ENCODE results near the gene ZNF521.

Gene ZNF521

GRCh38 chr18:25075783-25076182 lies 276.2 kb downstream of the ZNF521 start:
- peak; percentile 47 for DNase-seq (ENCODE audit: low read depth)

GRCh38 chr18:25075331-25075730 lies 276.6 kb downstream of the ZNF521 start:
- DNase-seq (ENCODE audit: low read depth) = no peak

- DNase-seq (ENCODE audit: low read depth) = no peak
Observed at GRCh38 chr18:25074925-25075324, 277.0 kb downstream of the ZNF521 start.

GRCh38 chr18:25072205-25072604 lies 279.8 kb downstream of the ZNF521 start:
- no peak for DNase-seq (ENCODE audit: low read depth)

DNA sequence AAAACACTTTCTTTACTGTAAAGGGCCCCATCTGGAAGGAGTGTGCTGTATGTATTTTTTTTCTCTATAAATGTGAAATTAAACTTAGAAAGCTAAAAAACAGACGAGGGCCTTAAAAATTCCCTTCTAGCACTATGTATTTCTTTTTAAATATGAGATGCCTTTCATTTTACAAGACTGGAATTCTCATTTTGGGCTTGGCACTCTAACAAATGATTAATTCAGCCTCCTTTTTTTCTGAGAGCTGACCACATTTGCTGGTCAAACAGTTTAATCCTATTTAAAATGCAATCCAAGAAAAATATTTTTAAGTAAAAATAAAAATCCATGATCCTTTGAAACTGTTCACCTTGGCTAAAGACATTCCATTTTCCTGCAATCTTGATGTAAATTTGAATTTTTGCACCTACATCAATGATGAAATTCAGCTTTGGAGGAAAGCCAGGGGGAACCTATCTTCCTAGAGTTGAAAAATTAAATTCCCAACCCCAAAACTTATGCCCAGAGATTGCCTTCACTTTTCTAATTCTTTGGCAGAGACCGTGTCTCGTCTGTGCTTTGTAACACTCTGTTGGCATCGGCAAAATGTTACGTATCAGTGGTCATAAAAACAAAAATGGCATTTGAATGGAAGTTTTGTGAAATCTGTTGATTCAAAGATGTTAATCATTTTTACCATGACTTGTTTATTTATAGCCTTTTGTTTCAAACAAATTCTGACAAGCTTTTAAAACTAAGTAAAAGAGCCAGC lies 284.5 kb downstream of the ZNF521 start:
- peak; percentile 47 for DNase-seq (ENCODE audit: low read depth)

GRCh38 chr18:25066516-25066915 lies 285.4 kb downstream of the ZNF521 start:
- DNase-seq (ENCODE audit: low read depth) = no peak

- no peak for DNase-seq (ENCODE audit: low read depth)
Observed at GRCh38 chr18:25062720-25063119, 289.2 kb downstream of the ZNF521 start.

DNA sequence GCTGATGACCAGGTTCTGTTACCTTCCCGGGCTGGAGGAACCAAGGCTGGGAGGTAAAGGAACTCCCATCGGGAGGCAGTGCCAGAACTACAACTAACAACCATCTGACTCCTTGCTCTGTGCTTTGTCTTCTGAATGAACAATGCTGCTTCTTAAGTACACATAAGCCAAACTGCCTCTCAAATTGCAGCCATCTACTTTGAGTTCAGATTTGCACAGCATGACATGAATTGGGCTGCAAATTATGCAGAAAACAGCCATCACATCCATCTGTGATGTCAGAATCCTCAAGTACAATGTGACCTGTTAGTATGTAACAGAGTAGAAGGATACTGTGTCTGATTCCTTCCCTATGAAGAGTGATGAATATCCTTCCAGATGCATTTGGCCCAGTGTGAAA lies 290.6 kb downstream of the ZNF521 start:
- no peak for DNase-seq (ENCODE audit: low read depth)

- no peak for DNase-seq (ENCODE audit: low read depth)
Observed at GRCh38 chr18:25058521-25058920, 293.4 kb downstream of the ZNF521 start.

DNA sequence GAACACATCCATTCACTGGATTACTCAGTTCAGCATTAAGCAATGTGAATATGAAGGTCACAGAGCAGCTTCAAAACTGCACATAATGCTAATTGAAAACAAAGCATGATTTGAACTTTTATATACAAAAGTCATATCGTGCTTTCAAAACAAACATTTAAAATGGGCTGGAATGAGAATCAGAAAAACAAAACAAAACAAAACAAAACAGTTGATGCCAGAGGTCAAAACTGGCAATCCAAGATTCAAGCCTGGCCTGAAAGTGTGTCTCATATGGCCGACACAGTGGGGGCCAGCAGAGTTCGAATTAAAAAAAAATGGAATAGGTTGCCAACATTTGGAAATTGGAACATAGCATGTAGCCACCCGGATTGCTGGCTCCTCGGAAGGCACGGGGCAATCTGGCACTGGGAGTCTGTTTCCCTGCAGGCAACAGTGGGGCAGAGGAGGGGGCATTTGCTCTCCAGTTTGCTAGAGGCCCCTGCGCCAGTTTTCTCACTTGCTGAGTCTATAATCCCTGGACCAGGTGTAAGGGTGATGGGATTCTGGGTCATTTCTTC lies 294.4 kb downstream of the ZNF521 start:
- no peak for DNase-seq (ENCODE audit: low read depth)

GRCh38 chr18:25056429-25056828 lies 295.5 kb downstream of the ZNF521 start:
- DNase-seq (ENCODE audit: low read depth) = no peak

- peak; percentile 23 for DNase-seq (ENCODE audit: low read depth)
Observed at GRCh38 chr18:25055076-25055475, 296.9 kb downstream of the ZNF521 start.

- no peak for DNase-seq (ENCODE audit: low read depth)
Observed at GRCh38 chr18:25053466-25053865, 298.5 kb downstream of the ZNF521 start.

DNA sequence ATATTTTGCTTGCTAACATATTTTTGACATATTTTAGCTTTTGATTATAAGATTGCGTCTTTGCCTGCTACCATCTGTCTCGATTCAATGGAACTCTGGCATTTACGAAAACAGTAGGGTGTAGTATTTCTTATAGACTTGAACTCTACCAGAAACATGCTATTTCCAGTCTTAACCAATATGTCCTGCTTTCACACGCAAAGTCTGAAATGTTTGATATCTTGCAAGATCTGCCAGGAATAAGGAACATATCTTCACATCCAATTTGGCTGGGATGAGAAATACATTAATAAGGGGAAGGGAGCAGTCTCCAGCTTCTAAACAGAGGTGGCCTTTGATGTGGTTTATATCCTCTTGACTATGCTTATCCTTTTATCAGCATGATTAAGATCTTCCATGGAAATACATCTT lies 299.4 kb downstream of the ZNF521 start:
- DNase-seq (ENCODE audit: low read depth) = no peak

- no peak for DNase-seq (ENCODE audit: low read depth)
Observed at GRCh38 chr18:25050605-25051004, 301.4 kb downstream of the ZNF521 start.

DNA sequence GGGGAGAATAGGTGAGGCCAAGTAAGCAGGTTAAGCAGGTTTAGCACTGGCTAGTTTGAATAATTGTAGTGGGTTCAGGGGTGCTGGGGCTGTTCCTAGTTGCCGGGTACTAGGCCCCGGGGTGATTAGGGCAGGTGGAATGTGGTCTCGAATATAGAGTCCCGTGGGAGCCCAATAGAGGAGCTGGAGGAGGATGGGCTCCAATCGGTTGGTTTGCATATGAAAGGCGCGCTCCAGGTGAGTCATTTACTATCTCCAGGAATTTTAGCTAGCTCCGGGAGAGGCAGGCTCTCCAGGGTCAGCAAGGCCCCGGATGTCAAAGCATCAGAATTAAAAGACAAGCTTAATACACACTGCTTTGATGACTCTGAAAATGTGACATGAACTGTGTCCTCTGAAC lies 304.0 kb downstream of the ZNF521 start:
- no peak for DNase-seq (ENCODE audit: low read depth)

GRCh38 chr18:25047421-25047820 lies 304.5 kb downstream of the ZNF521 start:
- DNase-seq (ENCODE audit: low read depth) = no peak

DNA sequence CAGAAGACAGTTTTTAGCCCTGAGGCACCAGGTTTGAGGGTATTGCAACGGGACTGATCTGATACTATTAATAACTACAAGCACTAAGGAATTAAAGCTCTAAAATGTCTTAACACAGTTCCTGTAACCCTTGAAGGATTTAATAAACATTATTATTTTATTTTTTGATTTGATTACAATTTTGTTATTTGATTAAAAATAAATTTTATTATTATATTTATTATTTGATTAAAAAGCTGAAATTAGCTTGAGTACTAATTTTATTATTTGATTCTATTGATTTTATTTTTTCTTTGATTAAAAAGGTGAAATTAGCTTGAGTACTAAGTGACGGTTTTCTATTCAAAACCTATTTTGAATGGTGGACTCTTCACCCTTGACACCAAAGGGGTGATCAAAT lies 307.3 kb downstream of the ZNF521 start:
- no peak for DNase-seq (ENCODE audit: low read depth)

- no peak for DNase-seq (ENCODE audit: low read depth)
Observed at GRCh38 chr18:25043104-25043503, 308.9 kb downstream of the ZNF521 start.

GRCh38 chr18:25042641-25043051 lies 309.3 kb downstream of the ZNF521 start:
- no peak for DNase-seq (ENCODE audit: low read depth)

- no peak for DNase-seq (ENCODE audit: low read depth)
Observed at GRCh38 chr18:25039781-25040180, 312.2 kb downstream of the ZNF521 start.

DNA sequence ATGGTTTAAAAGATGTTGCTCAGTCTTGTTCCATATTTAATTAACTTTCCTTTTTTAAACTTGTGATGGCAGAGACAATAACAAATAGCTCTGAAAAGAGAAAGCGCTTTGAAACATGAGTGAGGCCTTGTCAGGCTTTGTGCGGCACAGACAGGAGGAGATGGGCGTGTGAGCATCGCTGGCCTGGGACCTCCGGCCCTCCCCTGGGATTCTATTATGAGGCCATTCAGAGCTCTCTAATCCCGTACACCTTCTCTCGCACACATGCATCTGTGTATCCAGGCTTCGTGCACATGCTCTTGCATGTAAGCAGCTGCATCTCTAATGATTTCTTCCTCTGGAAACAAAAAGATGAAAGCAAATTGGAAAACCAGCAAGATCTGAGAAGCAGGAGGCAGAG lies 313.7 kb downstream of the ZNF521 start:
- DNase-seq (ENCODE audit: low read depth) = no peak

GRCh38 chr18:25033747-25034471 lies 318.1 kb downstream of the ZNF521 start:
- no peak for DNase-seq (ENCODE audit: low read depth)
